Endodermal cell (in vitro differentiated cells): ENCODE results near the gene OPN3. TPM values are rescaled to one million over a fixed set of nuclear protein-coding genes. Genes with fewer than 3 reads are reported as not detected.
A peak's percentile ranks its signal among the peaks of the same experiment; 100 is the strongest.

ENCODE experiments used
- DNase-seq: peaks from one replicate; pipeline ENCODE4 v3.0.0-alpha.2; 2017
- H3K27ac ChIP-seq: 2 replicates; pipeline ENCODE4 v1.5.1; 2013; ENCODE audit warnings: mild to moderate bottlenecking, low read depth, low read length, moderate library complexity
- H3K27me3 ChIP-seq: 2 replicates; pipeline ENCODE4 v1.6.1; 2013; ENCODE audit warnings: mild to moderate bottlenecking, low read length, moderate library complexity; ENCODE audit not compliant: insufficient read depth, control insufficient read depth, poor library complexity, severe bottlenecking
- H3K36me3 ChIP-seq: 2 replicates; pipeline ENCODE4 v1.7.0; 2013; ENCODE audit warnings: mild to moderate bottlenecking, low read length, moderate library complexity; ENCODE audit not compliant: control insufficient read depth, insufficient read depth
- H3K4me1 ChIP-seq: one replicate; pipeline ENCODE4 v1.7.0; 2013; ENCODE audit warnings: low read length; ENCODE audit not compliant: control insufficient read depth, insufficient read depth
- H3K4me3 ChIP-seq: 2 replicates; pipeline ENCODE4 v1.5.1; 2013; ENCODE audit warnings: mild to moderate bottlenecking, low read length, moderate library complexity
- H3K9ac ChIP-seq: 2 replicates; pipeline ENCODE4 v1.6.1; 2013; ENCODE audit warnings: mild to moderate bottlenecking, low read length, moderate library complexity; ENCODE audit not compliant: poor library complexity, severe bottlenecking; ENCODE audit errors: extremely low read depth
- H3K9me3 ChIP-seq: 2 replicates; pipeline ENCODE4 v1.6.1; 2013; ENCODE audit warnings: mild to moderate bottlenecking, low read length, moderate library complexity; ENCODE audit not compliant: control insufficient read depth
- H3K27ac Mint-ChIP-seq: 2 replicates; pipeline ENCODE4 v1.8.0; 2020; ENCODE audit warnings: mixed read lengths
- H3K27me3 Mint-ChIP-seq: 2 replicates; pipeline ENCODE4 v1.8.0; 2021; ENCODE audit warnings: mild to moderate bottlenecking, mixed read lengths; ENCODE audit not compliant: insufficient read depth
- H3K36me3 Mint-ChIP-seq: 2 replicates; pipeline ENCODE4 v1.8.0; 2020; ENCODE audit warnings: low read depth, mixed read lengths
- H3K4me1 Mint-ChIP-seq: 2 replicates; pipeline ENCODE4 v1.8.0; 2020; ENCODE audit warnings: mixed read lengths
- H3K4me3 Mint-ChIP-seq: 2 replicates; pipeline ENCODE4 v1.8.0; 2020; ENCODE audit warnings: mild to moderate bottlenecking, moderate library complexity, mixed read lengths
- H3K9me3 Mint-ChIP-seq: 2 replicates; pipeline ENCODE4 v1.8.0; 2020; ENCODE audit warnings: mild to moderate bottlenecking, mixed read lengths
- CTCF ChIP-seq: fragments of 200-600 bp; sonication (generic); conservative IDR thresholded peaks from 2 replicates; pipeline ENCODE4 v1.5.0; 2021; ENCODE audit warnings: antibody characterized with exemption, mild to moderate bottlenecking
- WGBS, 2 experiments: methylation state at CpG; one replicate each; pipeline versions ENCODE4 v1.1.5 to v1.1.7; 2013; ENCODE audit warnings: missing lambda C conversion rate in 2 of 2, mixed read lengths in 1 of 2; ENCODE audit not compliant: insufficient coverage in 1 of 2, insufficient read length in 1 of 2; 5-methylcytosine and 5-hydroxymethylcytosine counted together
- long read RNA-seq, 4 experiments: library from polyadenylated mRNA in 2 of 4; library from RNA in 1 of 4; library from capped mRNA in 1 of 4; stranded (forward) in 3 of 4; unstranded in 1 of 4; transcript quantifications; one replicate each; pipeline ENCODE4 v2.0.0, GENCODE V29; 2020 to 2021; ENCODE audit warnings: inconsistent platforms in 1 of 4
- polyA plus RNA-seq, 2 experiments: library from polyadenylated mRNA; stranded (reverse); fragments of 50-300 nt; gene quantifications; one replicate each; pipeline ENCODE4 v1.2.3, GENCODE V29; 2013
- total RNA-seq, 2 donors: library from RNA; stranded (reverse); fragmentation: NEBNext Ultra II Directional in 1 of 2; extraction: Animal tissue kit (Norgen Biotek cat#: 25700) in 1 of 2; gene quantifications; 2 replicates in 1 of 2; 3 replicates in 1 of 2; pipeline ENCODE4 v1.2.1, GENCODE V29; 2021

The OPN3 gene
- 10 to 100 TPM in 1 of 2 donors, 1 to 10 TPM in 1; 9.0 to 22.5 TPM for total RNA-seq
- polyA plus RNA-seq (2013, experiment 1 of 2) = 43.6 TPM
- 39.9 TPM for polyA plus RNA-seq (2013, experiment 2 of 2)
- long read RNA-seq, experiment 1, transcript OPN3-206 (3 exons, 1,816 nt) = major isoform, 6 of 10 reads
- long read RNA-seq, experiment 1, partial matches to known transcripts = 0 of 10 reads
- long read RNA-seq, experiment 1, other reads (novel, unspliced or antisense) = 1 of 10 reads
- long read RNA-seq, experiment 2, transcript OPN3-201 (4 exons, 2,620 nt) = minor isoform, 9 of 41 reads
- long read RNA-seq, experiment 2, transcript OPN3-206 (3 exons, 1,816 nt) = major isoform, 22 of 41 reads
- long read RNA-seq, experiment 2, partial matches to known transcripts = 1 of 41 reads
- long read RNA-seq, experiment 2, other reads (novel, unspliced or antisense) = 7 of 41 reads
- long read RNA-seq, experiment 3, partial matches to known transcripts = 1 of 1 reads
- long read RNA-seq, experiment 3, other reads (novel, unspliced or antisense) = 0 of 1 reads
- long read RNA-seq, experiment 4, partial matches to known transcripts = 1 of 3 reads
- long read RNA-seq, experiment 4, other reads (novel, unspliced or antisense) = 1 of 3 reads

GRCh38 chr1:241640149-241640866 lies at the start of gene OPN3, which contains the start of gene CHML:
Gene OPN3 (minus strand): TSS chr1:241640369. CDS start chr1:241640254, 115 bp downstream.
Gene CHML (minus strand): TSS chr1:241640369. CDS start chr1:241635766, 4,603 bp downstream.
- 1 to 7% methylated on average over 17 to 81 of the region's 81 CpGs for WGBS, 2 experiments
- no peaks in the 10 kb centered on the region for H3K36me3 ChIP-seq
- peaks cover 22% of the 10 kb centered on the region for H3K9me3 ChIP-seq
- H3K27ac Mint-ChIP-seq = peak within 1 kb of the TSS; percentile 75
- H3K4me3 ChIP-seq = peak within 1 kb of the TSS; percentile 83
- peak within 1 kb of the TSS; percentile 55 for H3K9ac ChIP-seq
- H3K9me3 Mint-ChIP-seq = peaks cover 22% of the 10 kb centered on the region
- TF ChIP-seq CTCF = no peak
- no peaks in the 10 kb centered on the region for H3K4me1 ChIP-seq
- H3K4me1 Mint-ChIP-seq = peaks cover 18% of the 10 kb centered on the region
- peak within 1 kb of the TSS; percentile 77 for H3K27ac ChIP-seq
- H3K36me3 Mint-ChIP-seq = peaks cover 9% of the 10 kb centered on the region
- peaks cover 41% of the 10 kb centered on the region for H3K27me3 ChIP-seq
- peaks cover 35% of the 10 kb centered on the region for H3K27me3 Mint-ChIP-seq
- peak within 1 kb of the TSS; percentile 72 for H3K4me3 Mint-ChIP-seq
- DNase-seq = peak; percentile 96

- Histone ChIP-seq H3K4me3 (no peak overlapping the region), H3K36me3 (no peaks in the 10 kb centered on the region), H3K9ac (no peak overlapping the region), H3K9me3 (no peaks in the 10 kb centered on the region), H3K27me3 (peaks cover 93% of the 10 kb centered on the region), H3K4me1 (no peaks in the 10 kb centered on the region), H3K27ac (no peak overlapping the region)
- Mint-ChIP-seq H3K27me3 (peaks cover 32% of the 10 kb centered on the region), H3K36me3 (no peaks in the 10 kb centered on the region), H3K27ac (peak overlapping the region; percentile 42), H3K4me1 (peaks cover 6% of the 10 kb centered on the region), H3K9me3 (no peaks in the 10 kb centered on the region), H3K4me3 (no peak overlapping the region)
- 53 to 60% methylated on average over 2 of the region's 2 CpGs for WGBS, 2 experiments
- peak; percentile 46 for DNase-seq
- no peak for TF ChIP-seq CTCF
These were observed 48.8 kb upstream of the OPN3 start for GRCh38 chr1:241688940-241689368.

GRCh38 chr1:241684108-241684507 lies 43.9 kb upstream of the OPN3 start:
- Histone ChIP-seq H3K27ac (no peak overlapping the region), H3K9ac (no peak overlapping the region), H3K27me3 (peaks cover 82% of the 10 kb centered on the region), H3K36me3 (no peaks in the 10 kb centered on the region), H3K4me1 (no peaks in the 10 kb centered on the region), H3K4me3 (no peak overlapping the region), H3K9me3 (no peaks in the 10 kb centered on the region)
- H3K27ac Mint-ChIP-seq = no peak overlapping the region
- no peak for TF ChIP-seq CTCF
- no peaks in the 10 kb centered on the region for H3K36me3 Mint-ChIP-seq
- no peak for DNase-seq
- H3K9me3 Mint-ChIP-seq = peaks cover 5% of the 10 kb centered on the region
- no CpG with 5 or more reads among the region's 1 CpG for WGBS, 2 experiments
- H3K4me1 Mint-ChIP-seq = peaks cover 15% of the 10 kb centered on the region
- no peak overlapping the region for H3K4me3 Mint-ChIP-seq
- peaks cover 37% of the 10 kb centered on the region for H3K27me3 Mint-ChIP-seq
